Fibroblast of mammary gland (primary cell): Measurements from ENCODE around the gene NTNG1.

Experiments
- DNase-seq: peaks from one replicate; pipeline ENCODE4 v3.0.0-alpha.2; 2010; ENCODE audit warnings: low read depth
- H3K4me3 ChIP-seq: 2 replicates; pipeline ENCODE4 v1.5.1; 2011; ENCODE audit warnings: low read depth, mild to moderate bottlenecking, low read length, moderate library complexity; ENCODE audit not compliant: control insufficient read depth
- CTCF ChIP-seq: conservative IDR thresholded peaks from 2 replicates; pipeline ENCODE4 v1.5.1; 2011; ENCODE audit warnings: low read depth, low read length, inconsistent platforms; ENCODE audit not compliant: control insufficient read depth, insufficient read depth

The NTNG1 gene

GRCh38 chr1:107251083-107251482 lies 110.2 kb downstream of the NTNG1 start:
- no peak for TF ChIP-seq CTCF
- no peak for DNase-seq
- no peak overlapping the region for H3K4me3 ChIP-seq

- no peak for TF ChIP-seq CTCF
- no peak overlapping the region for H3K4me3 ChIP-seq
- no peak for DNase-seq
These were observed 111.0 kb downstream of the NTNG1 start for GRCh38 chr1:107251839-107252238.

DNA sequence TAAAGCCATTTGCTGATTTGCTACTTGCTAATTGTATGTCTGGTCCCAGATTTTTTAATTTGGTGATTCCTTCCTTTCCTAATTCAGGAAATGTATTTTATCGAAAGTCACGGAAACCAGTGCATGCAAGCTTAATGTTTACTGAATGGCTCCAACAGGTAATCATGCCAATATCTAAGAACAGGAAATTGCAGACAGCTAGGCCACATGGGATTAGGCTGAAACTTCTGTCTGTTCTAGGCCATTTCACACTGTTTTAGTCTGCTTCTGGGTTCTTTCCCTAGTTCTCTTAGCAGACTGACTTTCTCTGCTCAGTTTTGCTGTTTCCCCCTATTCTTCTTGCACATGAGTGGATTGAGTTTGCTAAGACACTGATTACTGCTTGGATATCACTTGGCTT lies 111.4 kb downstream of the NTNG1 start:
- DNase-seq, result no peak
- no peak for TF ChIP-seq CTCF
- no peak overlapping the region for H3K4me3 ChIP-seq

- TF ChIP-seq CTCF, result no peak
- no peak overlapping the region for H3K4me3 ChIP-seq
- DNase-seq, result no peak
These were observed 113.5 kb downstream of the NTNG1 start for GRCh38 chr1:107254306-107254705.

- TF ChIP-seq CTCF, result no peak
- H3K4me3 ChIP-seq, result no peak overlapping the region
- DNase-seq, result no peak
These were observed 114.6 kb downstream of the NTNG1 start for GRCh38 chr1:107255469-107255868.

GRCh38 chr1:107262467-107263286 lies 121.8 kb downstream of the NTNG1 start:
- TF ChIP-seq CTCF, result no peak
- no peak overlapping the region for H3K4me3 ChIP-seq
- DNase-seq, result peak; percentile 12

GRCh38 chr1:107263291-107263915 lies 122.6 kb downstream of the NTNG1 start:
- no peak overlapping the region for H3K4me3 ChIP-seq
- no peak for TF ChIP-seq CTCF
- DNase-seq, result no peak
